Measurements from ENCODE around the gene APOBEC3B.
"Not testable (repeated sequence)": the region's sequence is repeated elsewhere in the genome, so short reads cannot be mapped to it uniquely, and the experiment has no call there.

- not testable (repeated sequence) for TF ChIP-seq CTCF (IDR thresholded peaks at IDR 0.05); ZFX (IDR thresholded peaks at IDR 0.05; ENCODE audit: borderline replicate concordance)
Measured at GRCh38 chr22:38980587-38980986, 1.6 kb upstream of the APOBEC3B start.
